Cardiac muscle cell (in vitro differentiated cells and primary cell): ENCODE results near the gene BMP2K. TPM values are rescaled to one million over a fixed set of nuclear protein-coding genes. Genes with fewer than 3 reads are reported as not detected.

ENCODE experiments used
- DNase-seq, 2 donors: peaks; one replicate each; pipeline versions ENCODE4 v3.0.0 to v3.0.0-alpha.2; 2010 to 2017; ENCODE audit warnings: low read depth in 1 of 2, low spot score in 1 of 2
- H3K27ac ChIP-seq: fragments of 200-600 bp; sonication (generic); 2 replicates; pipeline ENCODE4 v1.5.1; 2016
- H3K27me3 ChIP-seq: fragments of 200-600 bp; sonication (generic); 2 replicates; pipeline ENCODE4 v1.6.0; 2016; ENCODE audit warnings: control low read depth
- H3K36me3 ChIP-seq: fragments of 200-600 bp; sonication (generic); 2 replicates; pipeline ENCODE4 v1.5.1; 2016; ENCODE audit warnings: control low read depth
- H3K4me1 ChIP-seq: fragments of 200-600 bp; sonication (generic); 2 replicates; pipeline ENCODE4 v1.8.1; 2017; ENCODE audit warnings: low read depth, mild to moderate bottlenecking, mixed run types
- H3K4me3 ChIP-seq: fragments of 200-600 bp; sonication (generic); 2 replicates; pipeline ENCODE4 v1.5.1; 2016; ENCODE audit warnings: mild to moderate bottlenecking
- H3K9me3 ChIP-seq: fragments of 200-600 bp; sonication (generic); 2 replicates; pipeline ENCODE4 v1.5.1; 2017; ENCODE audit warnings: low read depth, mild to moderate bottlenecking, control low read depth
- CTCF ChIP-seq: IDR thresholded peaks from 2 replicates; pipeline ENCODE4 v1.5.1; 2012; ENCODE audit warnings: low read depth, mild to moderate bottlenecking, low read length
- polyA plus RNA-seq: library from polyadenylated mRNA; unstranded; fragments of >200 nt; fragmentation: Nextera tagmentation; extraction: Ambion mirVana; gene quantifications from 2 replicates; pipeline ENCODE4 v1.2.1, GENCODE V29; 2016
- total RNA-seq: library from RNA; depleted of rRNA; stranded (reverse); fragments of >200 nt; gene quantifications from 2 replicates; pipeline ENCODE4 v1.2.3, GENCODE V29; 2016

The BMP2K gene
- total and polyA plus RNA-seq, 2 experiments from 2014 or later: 5.4 to 14.6 TPM

DNA sequence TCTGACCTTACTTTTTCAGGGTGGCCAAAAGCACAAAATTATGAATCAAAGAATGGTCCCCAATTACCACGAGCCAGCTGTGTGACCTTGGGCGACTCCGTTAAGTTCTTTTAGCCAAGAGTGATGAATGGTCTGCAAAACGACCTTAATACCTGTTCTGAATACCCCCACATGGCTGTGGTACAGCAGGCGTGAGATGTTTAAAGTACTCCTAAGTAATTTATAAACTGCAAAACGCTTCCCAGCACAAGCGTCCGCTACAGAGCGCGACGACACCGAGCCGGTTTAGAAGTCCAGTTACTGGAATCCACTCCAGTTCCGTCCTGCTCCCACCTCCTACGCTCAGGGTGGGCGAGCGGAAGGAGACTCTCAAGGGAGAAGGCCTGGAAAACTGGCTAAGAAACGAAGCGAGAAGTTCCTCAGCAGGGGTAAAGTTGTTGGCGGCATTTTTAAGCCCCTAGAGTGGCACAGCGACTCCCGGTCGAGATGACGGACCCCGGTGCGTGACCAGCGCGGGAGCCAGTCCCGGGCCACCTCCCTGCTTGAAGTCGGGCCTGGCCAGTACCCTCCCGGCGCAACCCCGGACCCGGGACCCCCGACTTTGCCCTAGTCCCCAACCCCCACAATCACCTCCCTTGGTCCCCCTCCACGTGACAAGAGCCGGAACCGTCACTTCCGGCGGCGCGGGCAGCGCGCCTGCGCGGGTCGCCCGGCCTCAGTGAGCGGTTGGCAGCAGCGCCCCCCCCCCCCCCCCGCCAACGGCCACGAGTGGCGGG lies 659 bp upstream of the BMP2K start:
- Histone ChIP-seq H3K27me3 (no peaks in the 10 kb centered on the region), H3K4me3 (peak overlapping the region; percentile 58), H3K36me3 (no peaks in the 10 kb centered on the region), H3K9me3 (no peaks in the 10 kb centered on the region), H3K27ac (peak overlapping the region; percentile 98), H3K4me1 (peaks cover 33% of the 10 kb centered on the region)
- TF ChIP-seq CTCF: no peak
- peak; percentile 82 to 90 for DNase-seq

DNA sequence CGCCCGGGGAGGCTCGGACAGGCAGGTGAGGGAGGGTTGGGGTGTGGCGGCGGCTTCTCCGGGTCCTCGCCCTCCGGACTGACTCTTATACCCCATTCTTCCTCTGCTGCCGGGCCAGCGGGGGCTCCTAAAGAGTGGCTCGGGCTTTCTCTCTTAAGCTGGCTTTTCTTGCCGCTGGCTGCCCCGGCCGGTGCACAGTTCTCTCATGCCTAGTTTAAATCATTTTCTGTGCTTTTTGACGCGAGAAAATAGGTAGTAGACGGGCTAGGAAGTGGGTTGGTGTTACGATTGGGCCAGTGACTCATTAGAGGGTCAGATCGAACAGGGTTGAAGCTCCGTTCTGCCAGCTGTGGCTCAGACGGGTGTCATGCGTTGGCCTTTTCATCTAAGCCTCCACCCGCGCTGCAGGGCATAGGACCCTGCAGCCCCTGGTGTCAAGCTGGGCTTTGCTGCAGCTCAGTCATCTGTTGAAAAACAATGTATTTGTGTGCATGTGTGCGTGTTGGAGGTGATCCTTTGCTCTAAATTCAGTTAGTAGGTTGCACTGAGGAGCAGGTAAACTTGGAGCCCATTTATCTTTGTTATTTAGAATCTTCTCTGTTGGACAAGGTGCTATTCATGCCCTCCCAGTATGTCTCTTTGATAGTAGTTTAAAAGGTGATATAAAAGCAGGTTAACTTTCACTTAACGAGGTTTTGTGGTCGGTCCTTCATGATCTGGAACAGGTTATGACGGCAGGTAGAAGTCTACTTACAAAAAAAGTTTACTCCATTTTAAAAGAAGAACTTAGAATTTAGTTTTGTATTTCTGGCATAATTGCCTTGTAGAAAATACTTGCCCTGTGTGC lies 802 bp downstream of the BMP2K start:
- peaks cover 35% of the 10 kb centered on the region for H3K4me1 ChIP-seq
- H3K36me3 ChIP-seq: no peaks in the 10 kb centered on the region
- peak overlapping the region; percentile 98 for H3K27ac ChIP-seq
- peak; percentile 50 to 56 for DNase-seq
- H3K9me3 ChIP-seq: no peaks in the 10 kb centered on the region
- peak overlapping the region; percentile 58 for H3K4me3 ChIP-seq
- no peaks in the 10 kb centered on the region for H3K27me3 ChIP-seq
- TF ChIP-seq CTCF: peak; percentile 9

- no peak for DNase-seq
- Histone ChIP-seq H3K9me3 (no peaks in the 10 kb centered on the region), H3K27ac (no peak overlapping the region), H3K36me3 (no peaks in the 10 kb centered on the region), H3K4me3 (peak overlapping the region; percentile 58), H3K27me3 (no peaks in the 10 kb centered on the region), H3K4me1 (peaks cover 35% of the 10 kb centered on the region)
- TF ChIP-seq CTCF: no peak
Measured at GRCh38 chr4:78777576-78777940, 1.4 kb downstream of the BMP2K start.

DNA sequence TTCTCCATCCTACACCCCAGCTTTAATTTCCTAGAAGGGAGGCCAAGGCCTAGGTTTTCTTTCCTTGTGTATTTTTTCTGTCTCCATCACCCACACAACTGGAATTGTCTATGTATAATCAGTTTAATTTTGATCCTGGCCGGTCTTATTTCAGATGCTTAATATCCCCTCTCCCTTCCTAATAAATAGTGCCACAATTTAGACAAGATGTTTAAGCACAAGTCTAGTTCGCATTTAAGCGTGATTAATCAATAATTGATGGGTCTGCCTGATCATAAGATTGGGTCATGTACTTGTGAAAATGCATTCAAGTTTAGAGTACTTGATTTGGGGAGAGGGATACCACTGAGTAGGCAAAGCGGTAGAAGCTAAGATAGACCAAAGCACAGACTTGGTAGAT lies 2.4 kb downstream of the BMP2K start:
- Histone ChIP-seq H3K9me3 (no peaks in the 10 kb centered on the region), H3K4me3 (no peak overlapping the region), H3K27me3 (no peaks in the 10 kb centered on the region), H3K36me3 (no peaks in the 10 kb centered on the region), H3K4me1 (peaks cover 35% of the 10 kb centered on the region), H3K27ac (no peak overlapping the region)
- DNase-seq: no peak
- TF ChIP-seq CTCF: no peak

DNA sequence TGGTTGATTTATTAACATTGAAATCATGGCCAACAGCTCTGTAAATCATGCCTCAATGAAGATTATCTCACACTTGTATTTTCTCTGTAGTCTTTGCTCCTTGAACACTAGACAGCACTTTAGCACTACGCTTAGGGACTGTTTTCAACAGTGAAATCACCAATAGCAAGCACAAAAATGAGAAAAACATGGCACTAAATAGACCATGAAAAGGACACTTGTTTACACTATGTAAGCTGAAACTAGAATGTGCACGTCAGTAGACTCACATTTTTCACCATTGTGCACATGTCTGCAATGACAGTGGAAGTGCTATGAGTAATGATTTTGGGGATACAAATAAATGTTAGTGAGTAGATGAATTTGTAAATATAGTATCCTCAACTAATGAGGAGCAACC lies 3.1 kb downstream of the BMP2K start:
- Histone ChIP-seq H3K4me1 (peaks cover 40% of the 10 kb centered on the region), H3K27ac (no peak overlapping the region), H3K27me3 (no peaks in the 10 kb centered on the region), H3K4me3 (no peak overlapping the region), H3K36me3 (no peaks in the 10 kb centered on the region), H3K9me3 (no peaks in the 10 kb centered on the region)
- no peak for TF ChIP-seq CTCF
- DNase-seq: no peak
